GM23338 (cell line): ENCODE data around the gene AXIN1. TPM values are rescaled to one million over a fixed set of nuclear protein-coding genes. Genes with fewer than 3 reads are reported as not detected.

Source experiments
- ATAC-seq: fragments of 200-7000 bp; cut with Tn5 transposase; 3 replicates; pipeline ENCODE4 v1.9.1; 2020
- DNase-seq: peaks from one replicate; pipeline ENCODE4 v3.0.0-alpha.2; 2015; ENCODE audit warnings: low spot score
- H2AFZ ChIP-seq: fragments of 200-600 bp; sonication (generic); 2 replicates; pipeline ENCODE4 v1.8.0; 2016; ENCODE audit warnings: antibody characterized with exemption, mild to moderate bottlenecking, moderate library complexity
- H3F3A ChIP-seq: fragments of 200-600 bp; sonication (generic); replicated peaks from 2 replicates; pipeline ENCODE4 v1.8.0; 2017; ENCODE audit warnings: antibody characterized with exemption, mixed run types, low read depth
- H3K27ac ChIP-seq: fragments of 200-600 bp; sonication (generic); 2 replicates; pipeline ENCODE4 v1.6.1; 2016; ENCODE audit warnings: low read depth
- H3K27me3 ChIP-seq: fragments of 200-600 bp; sonication (generic); 2 replicates; pipeline ENCODE4 v1.8.0; 2016; ENCODE audit warnings: mild to moderate bottlenecking, mixed run types, moderate library complexity; ENCODE audit not compliant: insufficient read depth
- H3K36me3 ChIP-seq: fragments of 200-600 bp; sonication (generic); 2 replicates; pipeline ENCODE4 v1.8.0; 2016; ENCODE audit warnings: mild to moderate bottlenecking; ENCODE audit not compliant: insufficient read depth
- H3K4me1 ChIP-seq: fragments of 200-600 bp; sonication (generic); 2 replicates; pipeline ENCODE4 v1.8.0; 2016; ENCODE audit warnings: mild to moderate bottlenecking, moderate library complexity; ENCODE audit not compliant: insufficient read depth
- H3K4me2 ChIP-seq: fragments of 200-600 bp; sonication (generic); 2 replicates; pipeline ENCODE4 v1.7.1; 2017; ENCODE audit warnings: mixed run types
- H3K4me3 ChIP-seq: fragments of 200-600 bp; sonication (generic); 2 replicates; pipeline ENCODE4 v1.6.1; 2016; ENCODE audit warnings: mixed run types
- H3K79me2 ChIP-seq: fragments of 200-600 bp; sonication (generic); replicated peaks from 2 replicates; pipeline ENCODE4 v1.8.0; 2017; ENCODE audit warnings: mild to moderate bottlenecking; ENCODE audit not compliant: insufficient read depth
- H3K9me2 ChIP-seq: fragments of 200-600 bp; sonication (generic); 2 replicates; pipeline ENCODE4 v1.8.0; 2017; ENCODE audit not compliant: insufficient read depth
- H4K20me1 ChIP-seq: fragments of 200-600 bp; sonication (generic); replicated peaks from 2 replicates; pipeline ENCODE4 v1.8.0; 2017; ENCODE audit warnings: mild to moderate bottlenecking; ENCODE audit not compliant: insufficient read depth
- H3K27ac Mint-ChIP-seq: 2 replicates; pipeline ENCODE4 v1.8.0; 2020; ENCODE audit warnings: inconsistent platforms, mild to moderate bottlenecking, moderate library complexity, mixed read lengths
- H3K27me3 Mint-ChIP-seq: 3 replicates; pipeline ENCODE4 v1.8.0; 2022; ENCODE audit warnings: low read depth, mild to moderate bottlenecking, moderate library complexity, mixed read lengths, inconsistent platforms; ENCODE audit not compliant: insufficient read depth, poor library complexity
- H3K36me3 Mint-ChIP-seq: 3 replicates; pipeline ENCODE4 v1.8.0; 2021; ENCODE audit warnings: low read depth, mild to moderate bottlenecking, inconsistent platforms, moderate library complexity, mixed read lengths
- H3K4me1 Mint-ChIP-seq: 3 replicates; pipeline ENCODE4 v1.8.0; 2020; ENCODE audit warnings: mild to moderate bottlenecking, inconsistent platforms, mixed read lengths
- H3K4me3 Mint-ChIP-seq: 3 replicates; pipeline ENCODE4 v1.8.0; 2021; ENCODE audit warnings: moderate library complexity, mild to moderate bottlenecking, inconsistent platforms, mixed read lengths
- H3K9me3 Mint-ChIP-seq: 3 replicates; pipeline ENCODE4 v1.8.0; 2020; ENCODE audit warnings: moderate library complexity, mild to moderate bottlenecking, inconsistent platforms, mixed read lengths
- EZH2 ChIP-seq: fragments of 200-600 bp; sonication (generic); IDR thresholded peaks from one replicate; pipeline ENCODE4 v1.8.0; 2017; ENCODE audit warnings: antibody characterized with exemption, mild to moderate bottlenecking, low read depth; ENCODE audit not compliant: unreplicated experiment
- REST ChIP-seq: IDR thresholded peaks from one replicate; pipeline ENCODE4 v1.6.1; 2018; ENCODE audit warnings: antibody characterized with exemption; ENCODE audit not compliant: unreplicated experiment
- STAT1 ChIP-seq: IDR thresholded peaks from one replicate; pipeline ENCODE4 v1.6.1; 2016; ENCODE audit warnings: antibody characterized with exemption; ENCODE audit not compliant: unreplicated experiment
- ZNF114 ChIP-seq: fragments of 250-450 bp; sonication (Bioruptor Pico); IDR thresholded peaks from 2 replicates; pipeline ENCODE4 v1.5.0; 2020; ENCODE audit warnings: mild to moderate bottlenecking, moderate library complexity
- ZNF462 ChIP-seq: fragments of 250-450 bp; sonication (Bioruptor Pico); IDR thresholded peaks from 2 replicates; pipeline ENCODE4 v1.5.0; 2020; ENCODE audit warnings: mild to moderate bottlenecking, moderate library complexity
- polyA plus RNA-seq: library from polyadenylated mRNA; unstranded; fragments of >200 nt; fragmentation: Nextera tagmentation; extraction: Ambion mirVana; gene quantifications from 2 replicates; pipeline ENCODE4 v1.2.1, GENCODE V29; 2016
- total RNA-seq: library from RNA; depleted of rRNA; stranded (reverse); fragments of >200 nt; shearing (Covaris generic); gene quantifications from 2 replicates; pipeline ENCODE4 v1.2.3, GENCODE V29; 2014

The AXIN1 gene
- total and polyA plus RNA-seq, 2 experiments from 2014 or later = 14.3 to 54.5 TPM

GRCh38 chr16:265711-266110, 86.8 kb downstream of the AXIN1 start (continued):
- TF ChIP-seq ZNF462 (CRISPR knock-in tag) (no peak), REST (no peak)

- Histone ChIP-seq H3K36me3 (no peaks in the 10 kb centered on the region), H2AFZ (no peak overlapping the region), H3K4me2 (no peak overlapping the region), H3K27me3 (no peaks in the 10 kb centered on the region), H3F3A (0 out of 2 replicates have a peak, but pooled peaks cover 3% of the 10 kb centered on the region), H3K9me2 (no peaks in the 10 kb centered on the region), H3K79me2 (no peaks in the 10 kb centered on the region), H3K4me1 (no peaks in the 10 kb centered on the region), H3K4me3 (no peak overlapping the region), H3K27ac (no peak overlapping the region), H4K20me1 (no peaks in the 10 kb centered on the region)
- ATAC-seq (no peak), DNase-seq (no peak)
- Mint-ChIP-seq H3K4me1 (no peaks in the 10 kb centered on the region), H3K9me3 (no peaks in the 10 kb centered on the region; the same call in 2 of the 3 replicates), H3K27ac (no peak overlapping the region), H3K36me3 (peaks cover 18% of the 10 kb centered on the region; the same call in 2 of the 3 replicates), H3K27me3 (peaks cover 10% of the 10 kb centered on the region), H3K4me3 (no peak overlapping the region)
- TF ChIP-seq EZH2 = no peak
- TF ChIP-seq ZNF114 (CRISPR knock-in tag) = no peak
- no peak for TF ChIP-seq ZNF462 (CRISPR knock-in tag)
- no peak for TF ChIP-seq STAT1
Observed at GRCh38 chr16:265002-265529, 87.5 kb downstream of the AXIN1 start.
